HG02938 (cell line): ENCODE data around the gene POU3F1.
"Not testable (repeated sequence)": the region's sequence is repeated elsewhere in the genome, so short reads cannot be mapped to it uniquely, and the experiment has no call there.

Experiments used
- ATAC-seq: cut with Tn5 transposase; IDR thresholded peaks from one replicate; pipeline ENCODE4 v1.9.1; 2021; ENCODE audit warnings: mild to moderate bottlenecking, moderate library complexity; ENCODE audit not compliant: unreplicated experiment

POU3F1 gene

GRCh38 chr1:38050397-38051078, 3.9 kb upstream of the POU3F1 start:
- no peak for ATAC-seq

DNA sequence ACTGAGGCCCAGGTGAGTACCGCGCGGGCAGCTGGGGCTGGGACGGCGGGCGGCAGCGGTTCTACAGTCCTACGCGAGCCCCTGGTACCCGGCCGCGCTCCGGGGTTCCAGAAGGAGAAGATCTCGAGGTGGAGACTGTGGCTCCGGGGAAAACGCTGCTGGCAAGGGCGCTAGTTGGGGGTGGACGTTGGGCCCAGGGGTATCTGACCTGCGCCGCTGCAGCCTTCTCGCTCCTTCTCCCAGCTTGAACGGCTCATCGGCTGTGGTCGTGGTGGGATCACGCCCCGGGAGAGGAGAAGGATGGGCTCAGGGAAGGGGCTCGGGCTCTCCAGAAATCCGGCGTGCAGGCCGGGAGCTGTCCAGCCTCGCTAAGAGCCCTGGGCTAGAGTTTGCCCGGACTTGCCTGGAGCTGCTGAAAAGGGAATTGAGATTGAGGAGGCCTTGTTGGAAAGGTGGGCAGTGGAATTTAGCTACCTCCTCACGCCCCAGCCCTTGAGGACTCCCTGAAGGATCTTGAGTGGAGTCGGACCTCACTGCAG, 1.1 kb upstream of the POU3F1 start:
- no peak for ATAC-seq

- peak; percentile 37 for ATAC-seq
Measured at GRCh38 chr1:38046884-38047602, 450 bp upstream of the POU3F1 start.

- ATAC-seq = peak; percentile 10
Measured at GRCh38 chr1:38045401-38046332, 926 bp downstream of the POU3F1 start.

- ATAC-seq = no peak
Measured at GRCh38 chr1:38044221-38045215, 2.1 kb downstream of the POU3F1 start.

GRCh38 chr1:38043036-38043747, 3.4 kb downstream of the POU3F1 start:
- no peak for ATAC-seq

GRCh38 chr1:38041936-38042834, 4.4 kb downstream of the POU3F1 start:
- ATAC-seq = no peak

- no peak for ATAC-seq
Measured at GRCh38 chr1:38039331-38040088, 7.1 kb downstream of the POU3F1 start.

DNA sequence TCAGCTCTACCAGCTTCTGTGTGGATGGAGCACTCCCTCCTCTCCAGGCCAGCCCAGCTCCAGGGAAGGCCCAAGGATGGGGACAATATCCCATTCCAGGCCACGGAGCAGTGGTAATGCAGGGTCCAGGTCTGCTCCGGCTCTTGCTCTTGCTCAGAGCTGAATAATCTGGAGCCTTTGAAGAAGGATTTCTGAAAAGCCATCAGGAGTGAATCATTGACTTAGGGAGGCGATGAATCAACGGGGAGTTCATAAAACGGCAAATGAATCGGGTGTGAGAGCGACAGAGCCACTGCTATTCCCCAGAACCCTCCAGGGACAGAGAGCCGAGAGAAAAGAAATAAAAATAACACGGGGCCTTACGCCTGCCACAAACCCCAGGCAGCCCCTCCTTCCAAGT, 7.7 kb downstream of the POU3F1 start:
- ATAC-seq = no peak

DNA sequence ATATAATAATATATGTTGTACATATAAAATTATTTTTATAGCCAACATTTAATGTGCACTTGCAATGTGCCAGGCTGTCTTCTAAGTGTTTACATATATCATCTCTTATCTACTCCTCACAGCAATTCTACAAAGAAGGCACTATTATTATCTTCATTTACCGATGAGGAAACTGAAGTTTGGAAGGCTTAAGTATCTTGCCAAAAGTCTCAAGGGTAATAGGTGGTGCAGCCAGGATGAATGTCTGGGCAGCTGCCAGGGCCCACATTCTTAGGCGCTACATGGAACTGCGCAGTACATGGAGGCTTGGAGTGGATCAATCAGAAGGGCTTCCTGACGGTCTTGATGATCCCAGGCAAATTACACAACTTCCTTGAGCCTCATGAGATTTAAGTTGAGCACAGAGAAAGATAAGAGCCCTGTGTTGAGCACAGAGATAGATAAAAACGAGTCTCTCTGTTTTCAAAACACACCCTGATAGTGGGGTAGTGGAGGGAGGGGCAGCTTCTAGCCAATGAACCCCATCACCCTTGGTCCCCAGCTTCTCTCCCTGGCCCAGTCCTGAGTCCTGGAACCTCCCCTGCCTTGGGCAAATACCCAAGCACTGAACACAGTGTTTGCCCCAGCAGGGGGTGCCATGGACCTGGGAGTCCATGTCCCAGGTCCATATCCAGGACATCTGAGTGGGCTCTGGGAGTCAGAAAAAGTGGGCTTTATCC, 9.2 kb downstream of the POU3F1 start:
- ATAC-seq = no peak

GRCh38 chr1:38034871-38035270, 11.7 kb downstream of the POU3F1 start:
- no peak for ATAC-seq

GRCh38 chr1:38032992-38033391, 13.6 kb downstream of the POU3F1 start:
- ATAC-seq = not testable (repeated sequence)

GRCh38 chr1:38031513-38031866, 15.1 kb downstream of the POU3F1 start:
- ATAC-seq = no peak

GRCh38 chr1:38030596-38031512, 15.7 kb downstream of the POU3F1 start:
- no peak for ATAC-seq

GRCh38 chr1:38029685-38030511, 16.7 kb downstream of the POU3F1 start:
- ATAC-seq = no peak
